22Rv1 (cell line): ENCODE results near the gene HTATSF1.

Source experiments
- CTCF ChIP-seq: fragments of 450-650 bp; IDR thresholded peaks from 2 replicates; pipeline ENCODE4 v1.5.1; 2017; ENCODE audit warnings: mild to moderate bottlenecking
- ZFX ChIP-seq: fragments of 450-650 bp; IDR thresholded peaks from 2 replicates; pipeline ENCODE4 v1.6.1; 2017; ENCODE audit warnings: antibody characterized with exemption, borderline replicate concordance

GRCh38 chrX:136491832-136492231, 5.6 kb upstream of the HTATSF1 start:
- TF ChIP-seq CTCF: no peak
- no peak for TF ChIP-seq ZFX
